A549 (cell line): Measurements from ENCODE around the gene MED27. TPM values are rescaled to one million over a fixed set of nuclear protein-coding genes. Genes with fewer than 3 reads are reported as not detected.

Source experiments
- ATAC-seq, 2 experiments: fragments of 200-7000 bp in 1 of 2; fragments of >200 bp in 1 of 2; cut with Nextera tagmentation in 1 of 2; cut with Tn5 transposase in 1 of 2; 3 replicates each; pipeline versions ENCODE4 v1.8.0 to v1.9.1; 2018 to 2020; ENCODE audit warnings: mild to moderate bottlenecking in 1 of 2, moderate library complexity in 1 of 2
- CTCF ChIA-PET: fragments of 300-600 bp; sonication (Branson Sonifier 250); formaldehyde crosslinking; extraction: SDS; loops from one replicate; lab custom pipeline; 2021; ENCODE audit warnings: antibody characterized with exemption, inconsistent platforms; lab: Yijun Ruan, JAX
- POLR2A ChIA-PET: fragments of 350-600 bp; formaldehyde crosslinking; extraction: SDS; loops from one replicate; lab custom pipeline; 2021; ENCODE audit warnings: antibody characterized with exemption, inconsistent platforms; lab: Yijun Ruan, JAX
- DNase-seq, 2 experiments: peaks; one replicate each; pipeline versions ENCODE4 v3.0.0 to v3.0.0-alpha.2; 2011 to 2016; ENCODE audit warnings: low read depth in 1 of 2, low spot score in 1 of 2
- FAIRE-seq: peaks from 2 replicates; lab custom pipeline; 2011; peaks lifted over from hg19 to GRCh38; lab: Jason Lieb, UNC
- H3K27ac ChIP-seq, 2 experiments: fragments of >200 bp; sonication (Bioruptor Twin); formaldehyde crosslinking; 3 replicates each; pipeline ENCODE4 v1.5.1; 2016 to 2017
- H3K4me1 ChIP-seq: fragments of >200 bp; sonication (Bioruptor Twin); formaldehyde crosslinking; 3 replicates; pipeline ENCODE4 v1.6.1; 2016
- H3K4me2 ChIP-seq: fragments of >200 bp; sonication (Bioruptor Twin); formaldehyde crosslinking; 3 replicates; pipeline ENCODE4 v1.6.1; 2016
- H3K4me3 ChIP-seq: fragments of >200 bp; sonication (Bioruptor Twin); formaldehyde crosslinking; 3 replicates; pipeline ENCODE4 v1.5.1; 2016
- H3K9me3 ChIP-seq: fragments of >200 bp; sonication (Bioruptor Twin); formaldehyde crosslinking; 3 replicates; pipeline ENCODE4 v1.6.1; 2016
- BCL3 ChIP-seq: fragments of >200 bp; sonication (Bioruptor Twin); formaldehyde crosslinking; IDR thresholded peaks from 3 replicates; pipeline ENCODE4 v1.6.1; 2016
- CBX2 ChIP-seq: fragments of 200-600 bp; sonication (generic); IDR thresholded peaks from 2 replicates; pipeline ENCODE4 v1.6.1; 2016; ENCODE audit warnings: low read depth, mild to moderate bottlenecking, borderline replicate concordance
- CBX8 ChIP-seq: fragments of 200-600 bp; sonication (generic); IDR thresholded peaks from 2 replicates; pipeline ENCODE4 v1.6.1; 2016
- CTCF ChIP-seq: fragments of >200 bp; sonication (Bioruptor Twin); formaldehyde crosslinking; IDR thresholded peaks from 3 replicates; pipeline ENCODE4 v1.5.1; 2016
- EHMT2 ChIP-seq: fragments of 200-600 bp; sonication (generic); IDR thresholded peaks from 2 replicates; pipeline ENCODE4 v1.6.1; 2016; ENCODE audit warnings: antibody characterized with exemption, low read depth, mild to moderate bottlenecking, moderate library complexity
- ELK1 ChIP-seq: fragments of 150-350 bp; IDR thresholded peaks from 2 replicates; pipeline ENCODE4 v1.6.1; 2014; ENCODE audit warnings: low read depth, mild to moderate bottlenecking, low read length
- FOSL2 ChIP-seq, 2 experiments: fragments of 450-650 bp in 1 of 2; fragments of >200 bp in 1 of 2; sonication (Bioruptor Twin) in 1 of 2; formaldehyde crosslinking; IDR thresholded peaks; 2 replicates each; pipeline versions ENCODE4 v1.5.0 to v1.6.1; 2016 to 2020; ENCODE audit warnings: mild to moderate bottlenecking in 1 of 2, moderate library complexity in 1 of 2
- FOXS1 ChIP-seq: fragments of 250-450 bp; sonication (Bioruptor Pico); IDR thresholded peaks from 2 replicates; pipeline ENCODE4 v1.5.0; 2020; ENCODE audit warnings: mild to moderate bottlenecking, moderate library complexity
- HDAC2 ChIP-seq: fragments of 200-600 bp; sonication (generic); IDR thresholded peaks from 2 replicates; pipeline ENCODE4 v1.6.1; 2016
- HEYL ChIP-seq: fragments of 250-450 bp; sonication (Bioruptor Pico); IDR thresholded peaks from 2 replicates; pipeline ENCODE4 v1.8.0; 2021; ENCODE audit warnings: mild to moderate bottlenecking, moderate library complexity
- HMGXB4 ChIP-seq: fragments of 250-450 bp; sonication (Bioruptor Pico); IDR thresholded peaks from 2 replicates; pipeline ENCODE4 v1.5.0; 2021; ENCODE audit warnings: mild to moderate bottlenecking, moderate library complexity, borderline replicate concordance
- HOXA7 ChIP-seq: fragments of 250-450 bp; sonication (Bioruptor Pico); IDR thresholded peaks from 2 replicates; pipeline ENCODE4 v1.5.0; 2020; ENCODE audit warnings: mild to moderate bottlenecking, moderate library complexity
- NFE2L2 ChIP-seq: fragments of 150-350 bp; conservative IDR thresholded peaks from 2 replicates; pipeline ENCODE4 v1.6.1; 2014; ENCODE audit warnings: low read length
- NPAS2 ChIP-seq: fragments of 250-450 bp; sonication (Bioruptor Pico); IDR thresholded peaks from 2 replicates; pipeline ENCODE4 v1.8.0; 2022; ENCODE audit warnings: mild to moderate bottlenecking, moderate library complexity, borderline replicate concordance
- NR3C1 ChIP-seq: fragments of >200 bp; sonication (Bioruptor Twin); formaldehyde crosslinking; IDR thresholded peaks from 3 replicates; pipeline ENCODE4 v1.6.1; 2017
- POLR2AphosphoS2 ChIP-seq: conservative IDR thresholded peaks from 2 replicates; pipeline ENCODE4 v1.6.1; 2012; ENCODE audit warnings: low read length, improper control_type of control experiment, inconsistent platforms
- RAD21 ChIP-seq, 2 experiments: fragments of >200 bp in 1 of 2; sonication (Bioruptor Twin) in 1 of 2; formaldehyde crosslinking in 1 of 2; IDR thresholded peaks in 1 of 2; conservative IDR thresholded peaks in 1 of 2; 2 replicates in 1 of 2; 3 replicates in 1 of 2; pipeline ENCODE4 v1.6.1; 2012 to 2018; ENCODE audit warnings: inconsistent platforms in 1 of 2
- RARB ChIP-seq: fragments of 250-450 bp; sonication (Bioruptor Pico); IDR thresholded peaks from 2 replicates; pipeline ENCODE4 v1.8.0; 2021; ENCODE audit warnings: mild to moderate bottlenecking, moderate library complexity
- RCOR1 ChIP-seq: fragments of 150-350 bp; IDR thresholded peaks from 2 replicates; pipeline ENCODE4 v1.6.1; 2014; ENCODE audit warnings: antibody characterized with exemption, low read length, low read depth
- REST ChIP-seq: fragments of 200-600 bp; sonication (generic); IDR thresholded peaks from 2 replicates; pipeline ENCODE4 v1.6.1; 2016; ENCODE audit warnings: antibody characterized with exemption, mild to moderate bottlenecking, moderate library complexity
- RFX5 ChIP-seq: fragments of 450-650 bp; IDR thresholded peaks from 2 replicates; pipeline ENCODE4 v1.7.1; 2014; ENCODE audit warnings: antibody characterized with exemption, mild to moderate bottlenecking, moderate library complexity
- SREBF2 ChIP-seq: fragments of 450-650 bp; IDR thresholded peaks from 2 replicates; pipeline ENCODE4 v1.6.1; 2014; ENCODE audit warnings: mild to moderate bottlenecking, moderate library complexity
- ZNF302 ChIP-seq: fragments of 250-450 bp; sonication (Bioruptor Pico); IDR thresholded peaks from 2 replicates; pipeline ENCODE4 v1.9.0; 2021; ENCODE audit warnings: inconsistent platforms, mild to moderate bottlenecking, moderate library complexity
- WGBS: methylation state at CpG from one replicate; pipeline ENCODE4 v1.1.6; 2017; ENCODE audit errors: missing lambda C conversion rate; 5-methylcytosine and 5-hydroxymethylcytosine counted together
- polyA plus RNA-seq, 4 experiments: library from polyadenylated mRNA; depleted of rRNA in 3 of 4; stranded (reverse); fragments of >200 nt; fragmentation: RNase III in 1 of 4; extraction: RNeasy Plus Mini Kit Qiagen cat#74134 plus additional on column Dnase treatment in 1 of 4; gene quantifications; 2 replicates in 3 of 4; 3 replicates in 1 of 4; pipeline ENCODE4 v1.2.3, GENCODE V29; 2011 to 2017

Gene MED27
- polyA plus RNA-seq, 2 of the 4 experiments (the other 2 are of a cell fraction), result 24.2 to 37.8 TPM

GRCh38 chr9:131994364-131995125 is 85.1 kb downstream of the MED27 start:
- no peak overlapping the region for H3K4me2 ChIP-seq
- ATAC-seq (no peak), FAIRE-seq (no peak), DNase-seq (no peak)
- no peak for TF ChIP-seq FOXS1
- TF ChIP-seq RARB, result no peak
- TF ChIP-seq HMGXB4 (CRISPR knock-in tag), result no peak
- TF ChIP-seq POLR2AphosphoS2, result no peak
- no peak for TF ChIP-seq HDAC2
- no peak for TF ChIP-seq HOXA7
- no peak for TF ChIP-seq NR3C1
- no peak for TF ChIP-seq REST
- TF ChIP-seq CBX8, result no peak
- no peak for TF ChIP-seq RAD21 (conservative IDR thresholded peaks at IDR 0.05 in 1 of 2, IDR thresholded peaks at IDR 0.05 in 1 of 2)
- TF ChIP-seq EHMT2, result no peak
- no peak for TF ChIP-seq ZNF302 (CRISPR knock-in tag)
- no peak for TF ChIP-seq NPAS2 (CRISPR knock-in tag)
- no peak for TF ChIP-seq NFE2L2
- H3K4me1 ChIP-seq, result peaks cover 8% of the 10 kb centered on the region; the same call in 1 of the 3 replicates
- H3K4me3 ChIP-seq, result no peak overlapping the region
- CTCF ChIA-PET, result interaction anchor here (1.1 kb wide), 2 partner anchors 10 to 175 kb away, joined by 3 read pairs; no protein-coding TSS in a partner anchor
- 79% methylated on average over 6 of the region's 6 CpGs for WGBS
- no peak overlapping the region for H3K27ac ChIP-seq
- no peaks in the 10 kb centered on the region for H3K9me3 ChIP-seq
- POLR2A ChIA-PET, result no interaction called here

GRCh38 chr9:131992906-131993657 is 86.6 kb downstream of the MED27 start:
- Histone ChIP-seq H3K27ac (no peak overlapping the region), H3K9me3 (no peaks in the 10 kb centered on the region), H3K4me3 (no peak overlapping the region), H3K4me1 (peaks cover 8% of the 10 kb centered on the region; the same call in 1 of the 3 replicates), H3K4me2 (no peak overlapping the region)
- ChIA-PET CTCF (interaction anchor here (1.1 kb wide), 1 partner anchor 8 kb away, joined by 3 read pairs; no protein-coding TSS in a partner anchor), POLR2A (no interaction called here)
- TF ChIP-seq NPAS2 (CRISPR knock-in tag), result no peak
- TF ChIP-seq SREBF2, result no peak
- TF ChIP-seq CBX2, result no peak
- no peak for TF ChIP-seq HEYL (CRISPR knock-in tag)
- TF ChIP-seq FOSL2 (IDR thresholded peaks at IDR 0.05), result no peak
- no peak for TF ChIP-seq FOSL2 (CRISPR knock-in tag; IDR thresholded peaks at IDR 0.05)
- no peak for TF ChIP-seq BCL3
- TF ChIP-seq ELK1, result no peak
- no peak for TF ChIP-seq RFX5
- TF ChIP-seq CTCF, result no peak
- TF ChIP-seq RCOR1, result no peak
- no peak for DNase-seq
- no peak for FAIRE-seq
- WGBS, result 90% methylated on average over 10 of the region's 10 CpGs
- ATAC-seq, result no peak
